ENCODE results near the gene GATAD2A.

Gene GATAD2A

DNA sequence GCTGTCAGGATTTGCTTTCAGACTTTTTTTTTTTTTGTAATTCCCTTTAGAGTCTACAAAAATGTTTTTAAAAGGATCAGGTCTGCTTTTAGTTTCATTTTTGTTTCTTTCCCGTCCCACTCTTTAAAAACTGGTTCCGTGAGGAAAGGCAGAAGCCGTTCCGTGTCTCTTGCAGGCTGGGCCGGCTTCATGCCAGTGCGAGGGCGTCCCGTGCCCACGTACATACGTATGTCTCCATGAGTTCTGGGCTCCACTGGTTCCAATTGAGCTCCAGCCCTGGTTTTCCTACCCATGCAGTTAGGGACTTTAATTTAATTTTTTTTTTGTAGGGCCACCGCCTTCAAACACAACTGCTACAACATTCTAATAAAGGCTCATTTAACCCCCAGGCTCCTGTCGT, 101.1 kb downstream of the GATAD2A start:
- no peaks in the 10 kb centered on the region for H3K27me3 ChIP-seq (ENCODE audit: low read depth, low read length)
- no peaks in the 10 kb centered on the region for H3K9me3 ChIP-seq (ENCODE audit: insufficient read depth, low read length)
- H3K9ac ChIP-seq (ENCODE audit: low read length): no peak overlapping the region
- TF ChIP-seq EZH2phosphoT487 (IDR thresholded peaks at IDR 0.05; ENCODE audit: low read depth): no peak
- TF ChIP-seq, protein P1, sequence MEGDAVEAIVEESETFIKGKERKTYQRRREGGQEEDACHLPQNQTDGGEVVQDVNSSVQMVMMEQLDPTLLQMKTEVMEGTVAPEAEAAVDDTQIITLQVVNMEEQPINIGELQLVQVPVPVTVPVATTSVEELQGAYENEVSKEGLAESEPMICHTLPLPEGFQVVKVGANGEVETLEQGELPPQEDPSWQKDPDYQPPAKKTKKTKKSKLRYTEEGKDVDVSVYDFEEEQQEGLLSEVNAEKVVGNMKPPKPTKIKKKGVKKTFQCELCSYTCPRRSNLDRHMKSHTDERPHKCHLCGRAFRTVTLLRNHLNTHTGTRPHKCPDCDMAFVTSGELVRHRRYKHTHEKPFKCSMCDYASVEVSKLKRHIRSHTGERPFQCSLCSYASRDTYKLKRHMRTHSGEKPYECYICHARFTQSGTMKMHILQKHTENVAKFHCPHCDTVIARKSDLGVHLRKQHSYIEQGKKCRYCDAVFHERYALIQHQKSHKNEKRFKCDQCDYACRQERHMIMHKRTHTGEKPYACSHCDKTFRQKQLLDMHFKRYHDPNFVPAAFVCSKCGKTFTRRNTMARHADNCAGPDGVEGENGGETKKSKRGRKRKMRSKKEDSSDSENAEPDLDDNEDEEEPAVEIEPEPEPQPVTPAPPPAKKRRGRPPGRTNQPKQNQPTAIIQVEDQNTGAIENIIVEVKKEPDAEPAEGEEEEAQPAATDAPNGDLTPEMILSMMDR (IDR thresholded peaks at IDR 0.05; ENCODE audit: low read depth, low read length): no peak
- H4K20me1 ChIP-seq (ENCODE audit: insufficient read depth, low read length): no peaks in the 10 kb centered on the region
- no peaks in the 10 kb centered on the region for H3K4me1 ChIP-seq (ENCODE audit: low read length)
- peaks cover 33% of the 10 kb centered on the region for H3K36me3 ChIP-seq (replicated peaks; ENCODE audit: low read depth, low read length)
- H3K4me3 ChIP-seq (ENCODE audit: low read length): no peak overlapping the region
- no peak overlapping the region for H3K4me2 ChIP-seq (ENCODE audit: low read length)
- no peak overlapping the region for H3K27ac ChIP-seq (ENCODE audit: low read length)
- H2AFZ ChIP-seq (ENCODE audit: low read depth, low read length): no peak overlapping the region
- no peaks in the 10 kb centered on the region for H3K79me2 ChIP-seq (ENCODE audit: low read length)

DNA sequence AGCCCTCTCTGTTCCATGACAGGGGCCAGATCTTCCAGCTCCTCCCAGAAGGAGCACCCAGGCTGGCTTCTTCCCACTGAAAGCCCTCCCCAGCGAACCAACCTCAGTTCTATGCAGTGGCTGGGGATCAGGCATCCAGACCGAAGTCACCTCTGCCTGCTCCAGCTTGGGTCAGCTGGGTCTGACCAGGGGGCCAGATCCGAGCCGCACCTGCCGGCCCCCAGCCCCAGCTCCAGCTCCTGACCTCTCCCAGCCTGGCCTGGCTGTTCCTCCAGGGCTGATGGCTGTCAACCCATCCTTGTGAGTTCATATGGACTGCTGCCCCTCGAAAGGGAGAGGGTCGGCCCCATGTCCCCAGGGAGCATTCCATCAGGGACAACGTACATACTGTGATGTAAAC, 101.9 kb downstream of the GATAD2A start:
- Histone ChIP-seq H3K36me3 (replicated peaks; ENCODE audit: low read depth, low read length) (peaks cover 27% of the 10 kb centered on the region), H3K9ac (ENCODE audit: low read length) (no peak overlapping the region), H3K79me2 (ENCODE audit: low read length) (no peaks in the 10 kb centered on the region), H2AFZ (ENCODE audit: low read depth, low read length) (no peak overlapping the region), H3K4me1 (ENCODE audit: low read length) (no peaks in the 10 kb centered on the region), H3K27ac (ENCODE audit: low read length) (no peak overlapping the region), H3K4me3 (ENCODE audit: low read length) (no peak overlapping the region), H3K9me3 (ENCODE audit: insufficient read depth, low read length) (no peaks in the 10 kb centered on the region), H3K27me3 (ENCODE audit: low read depth, low read length) (no peaks in the 10 kb centered on the region), H3K4me2 (ENCODE audit: low read length) (no peak overlapping the region), H4K20me1 (ENCODE audit: insufficient read depth, low read length) (no peaks in the 10 kb centered on the region)
- no peak for TF ChIP-seq EZH2phosphoT487 (IDR thresholded peaks at IDR 0.05; ENCODE audit: low read depth)
- TF ChIP-seq, protein P1 (IDR thresholded peaks at IDR 0.05; ENCODE audit: low read depth, low read length): no peak

DNA sequence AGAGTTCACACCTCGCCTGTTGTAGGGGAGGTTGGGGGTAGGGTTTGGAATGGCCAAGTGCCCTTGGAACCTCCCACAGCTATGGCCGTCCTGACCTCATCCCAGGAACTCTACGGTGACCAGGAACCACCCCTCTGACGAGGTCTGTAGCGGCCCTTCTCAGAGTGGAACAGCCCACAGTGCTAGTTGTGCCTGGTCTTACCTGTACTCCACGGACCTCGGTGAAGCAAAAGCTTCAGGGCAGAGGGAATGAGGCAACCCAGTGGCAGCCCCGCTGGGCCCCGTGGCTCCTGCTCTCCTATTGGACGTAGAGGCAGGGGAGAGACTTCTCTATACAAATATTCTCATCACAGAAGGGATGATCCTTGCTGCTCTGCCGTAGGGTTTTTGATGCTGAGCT, 102.7 kb downstream of the GATAD2A start:
- H3K4me2 ChIP-seq (ENCODE audit: low read length): no peak overlapping the region
- H3K27me3 ChIP-seq (ENCODE audit: low read depth, low read length): no peaks in the 10 kb centered on the region
- H3K4me1 ChIP-seq (ENCODE audit: low read length): no peaks in the 10 kb centered on the region
- no peak overlapping the region for H2AFZ ChIP-seq (ENCODE audit: low read depth, low read length)
- no peaks in the 10 kb centered on the region for H4K20me1 ChIP-seq (ENCODE audit: insufficient read depth, low read length)
- H3K27ac ChIP-seq (ENCODE audit: low read length): no peak overlapping the region
- no peak overlapping the region for H3K9ac ChIP-seq (ENCODE audit: low read length)
- H3K4me3 ChIP-seq (ENCODE audit: low read length): no peak overlapping the region
- TF ChIP-seq EZH2phosphoT487 (IDR thresholded peaks at IDR 0.05; ENCODE audit: low read depth): no peak
- TF ChIP-seq, protein P1 (IDR thresholded peaks at IDR 0.05; ENCODE audit: low read depth, low read length): no peak
- H3K9me3 ChIP-seq (ENCODE audit: insufficient read depth, low read length): no peaks in the 10 kb centered on the region
- no peaks in the 10 kb centered on the region for H3K79me2 ChIP-seq (ENCODE audit: low read length)
- peaks cover 24% of the 10 kb centered on the region for H3K36me3 ChIP-seq (replicated peaks; ENCODE audit: low read depth, low read length)

DNA sequence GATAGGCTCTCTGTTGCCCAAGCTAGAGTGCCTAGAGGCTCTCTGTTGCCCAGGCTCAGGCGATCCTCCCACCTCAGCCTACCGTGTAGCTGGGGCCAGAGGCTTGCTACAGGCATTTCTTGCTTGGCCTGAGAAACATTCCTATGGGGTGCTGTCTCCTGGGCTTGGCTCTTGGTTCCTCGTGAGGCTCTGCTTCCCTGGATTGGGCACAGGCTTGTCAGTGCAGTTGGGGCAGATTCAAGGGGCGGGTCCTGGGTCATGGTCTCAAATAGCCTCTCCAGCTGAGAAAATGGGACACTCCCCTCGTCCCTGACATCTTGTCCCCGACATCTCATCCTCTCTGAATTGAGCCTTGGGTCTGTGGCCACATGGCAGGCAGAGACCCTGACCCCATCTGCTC, 105.0 kb downstream of the GATAD2A start:
- Histone ChIP-seq H3K79me2 (ENCODE audit: low read length) (no peaks in the 10 kb centered on the region; the same call in 1 of the 2 replicates), H3K9me3 (ENCODE audit: insufficient read depth, low read length) (no peaks in the 10 kb centered on the region), H3K27ac (ENCODE audit: low read length) (no peak overlapping the region), H3K9ac (ENCODE audit: low read length) (no peak overlapping the region), H2AFZ (ENCODE audit: low read depth, low read length) (no peak overlapping the region), H3K4me1 (ENCODE audit: low read length) (peaks cover 3% of the 10 kb centered on the region; the same call in 1 of the 2 replicates), H3K4me2 (ENCODE audit: low read length) (no peak overlapping the region), H3K36me3 (replicated peaks; ENCODE audit: low read depth, low read length) (peaks cover 25% of the 10 kb centered on the region), H4K20me1 (ENCODE audit: insufficient read depth, low read length) (no peaks in the 10 kb centered on the region), H3K27me3 (ENCODE audit: low read depth, low read length) (no peaks in the 10 kb centered on the region), H3K4me3 (ENCODE audit: low read length) (no peak overlapping the region)
- no peak for TF ChIP-seq EZH2phosphoT487 (IDR thresholded peaks at IDR 0.05; ENCODE audit: low read depth)
- TF ChIP-seq, protein P1 (IDR thresholded peaks at IDR 0.05; ENCODE audit: low read depth, low read length): no peak
